GM15510 (cell line): Measurements from ENCODE around the gene BTBD18.

Experiments used
- POLR2A ChIP-seq: IDR thresholded peaks from 3 replicates; pipeline ENCODE4 v1.6.1; 2011; ENCODE audit warnings: borderline replicate concordance; ENCODE audit not compliant: insufficient read length; ENCODE audit errors: extremely low read depth

BTBD18 gene

GRCh38 chr11:57751676-57752253 lies at the start of gene BTBD18:
BTBD18 (minus strand) TSS chr11:57751819; CDS start chr11:57751188, 631 bp downstream.
- TF ChIP-seq POLR2A, result no peak

- TF ChIP-seq POLR2A, result no peak
Measured at GRCh38 chr11:57801183-57801485, 49.5 kb upstream of the BTBD18 start.

GRCh38 chr11:57800444-57801182 lies 49.0 kb upstream of the BTBD18 start:
- no peak for TF ChIP-seq POLR2A

GRCh38 chr11:57798905-57799559 lies 47.4 kb upstream of the BTBD18 start:
- TF ChIP-seq POLR2A, result no peak

GRCh38 chr11:57793351-57794115 lies 41.9 kb upstream of the BTBD18 start:
- TF ChIP-seq POLR2A, result no peak

GRCh38 chr11:57792870-57793269 lies 41.3 kb upstream of the BTBD18 start:
- no peak for TF ChIP-seq POLR2A

GRCh38 chr11:57792060-57792541 lies 40.5 kb upstream of the BTBD18 start:
- no peak for TF ChIP-seq POLR2A

- TF ChIP-seq POLR2A, result no peak
Measured at GRCh38 chr11:57791321-57792059, 39.9 kb upstream of the BTBD18 start.

- no peak for TF ChIP-seq POLR2A
Measured at GRCh38 chr11:57788703-57789088, 37.1 kb upstream of the BTBD18 start.

- TF ChIP-seq POLR2A, result no peak
Measured at GRCh38 chr11:57787920-57788702, 36.5 kb upstream of the BTBD18 start.

- TF ChIP-seq POLR2A, result no peak
Measured at GRCh38 chr11:57787006-57787604, 35.5 kb upstream of the BTBD18 start.

- TF ChIP-seq POLR2A, result no peak
Measured at GRCh38 chr11:57786436-57786835, 34.8 kb upstream of the BTBD18 start.

GRCh38 chr11:57785072-57785471 lies 33.5 kb upstream of the BTBD18 start:
- TF ChIP-seq POLR2A, result no peak
